Fibroblast of lung (primary cell): ENCODE measurements around the gene LRMDA.

Experiments
- EZH2 ChIP-seq: IDR thresholded peaks from 2 replicates; pipeline ENCODE4 v1.5.1; 2012; ENCODE audit warnings: low read length, control low read depth, mild to moderate bottlenecking; ENCODE audit errors: missing control alignments
- TF ChIP-seq, protein P1 (sequence below), 2 donors: IDR thresholded peaks in 1 of 2; conservative IDR thresholded peaks in 1 of 2; 1 replicate in 1 of 2; 2 replicates in 1 of 2; pipeline ENCODE4 v1.5.1; 2011 to 2012; ENCODE audit warnings: low read length in 2 of 2, control low read depth in 1 of 2, inconsistent platforms in 1 of 2, low read depth in 1 of 2, mild to moderate bottlenecking in 1 of 2

- TF ChIP-seq, protein P1, sequence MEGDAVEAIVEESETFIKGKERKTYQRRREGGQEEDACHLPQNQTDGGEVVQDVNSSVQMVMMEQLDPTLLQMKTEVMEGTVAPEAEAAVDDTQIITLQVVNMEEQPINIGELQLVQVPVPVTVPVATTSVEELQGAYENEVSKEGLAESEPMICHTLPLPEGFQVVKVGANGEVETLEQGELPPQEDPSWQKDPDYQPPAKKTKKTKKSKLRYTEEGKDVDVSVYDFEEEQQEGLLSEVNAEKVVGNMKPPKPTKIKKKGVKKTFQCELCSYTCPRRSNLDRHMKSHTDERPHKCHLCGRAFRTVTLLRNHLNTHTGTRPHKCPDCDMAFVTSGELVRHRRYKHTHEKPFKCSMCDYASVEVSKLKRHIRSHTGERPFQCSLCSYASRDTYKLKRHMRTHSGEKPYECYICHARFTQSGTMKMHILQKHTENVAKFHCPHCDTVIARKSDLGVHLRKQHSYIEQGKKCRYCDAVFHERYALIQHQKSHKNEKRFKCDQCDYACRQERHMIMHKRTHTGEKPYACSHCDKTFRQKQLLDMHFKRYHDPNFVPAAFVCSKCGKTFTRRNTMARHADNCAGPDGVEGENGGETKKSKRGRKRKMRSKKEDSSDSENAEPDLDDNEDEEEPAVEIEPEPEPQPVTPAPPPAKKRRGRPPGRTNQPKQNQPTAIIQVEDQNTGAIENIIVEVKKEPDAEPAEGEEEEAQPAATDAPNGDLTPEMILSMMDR (conservative IDR thresholded peaks at IDR 0.05 in 1 of 2, IDR thresholded peaks at IDR 0.05 in 1 of 2; ENCODE audit: low read depth in 1 of 2, low read length in 2 of 2), result no peak
- no peak for TF ChIP-seq EZH2
Measured at GRCh38 chr10:76497666-76498065, 1066.2 kb downstream of the LRMDA start.
